Upper lobe of left lung (tissue), 4 donors: ENCODE results near the gene JAZF1.

Source experiments
- EP300 ChIP-seq, 4 donors: sonication (generic); formaldehyde crosslinking; IDR thresholded peaks; one replicate each; pipeline ENCODE4 v1.5.1; 2017; ENCODE audit warnings: antibody characterized with exemption in 4 of 4, control low read depth in 2 of 4
- POLR2A ChIP-seq, 4 donors: fragments of 450-650 bp; IDR thresholded peaks; one replicate each; pipeline ENCODE4 v1.5.1; 2016 to 2017; ENCODE audit warnings: antibody characterized with exemption in 4 of 4, mild to moderate bottlenecking in 2 of 4
- POLR2AphosphoS5 ChIP-seq, 2 donors: sonication (generic); formaldehyde crosslinking; IDR thresholded peaks; one replicate each; pipeline ENCODE4 v1.5.1; 2017; ENCODE audit warnings: antibody characterized with exemption in 2 of 2
- TF ChIP-seq, protein P1 (sequence below), 6 experiments: fragments of 450-650 bp in 4 of 6; fragments of 200-600 bp in 2 of 6; sonication (generic) in 2 of 6; IDR thresholded peaks; one replicate each; pipeline ENCODE4 v1.5.1; 2016 to 2019; ENCODE audit warnings: antibody characterized with exemption in 6 of 6

GRCh38 chr7:28168393-28169158 lies 12.0 kb downstream of the JAZF1 start:
- TF ChIP-seq, protein P1, sequence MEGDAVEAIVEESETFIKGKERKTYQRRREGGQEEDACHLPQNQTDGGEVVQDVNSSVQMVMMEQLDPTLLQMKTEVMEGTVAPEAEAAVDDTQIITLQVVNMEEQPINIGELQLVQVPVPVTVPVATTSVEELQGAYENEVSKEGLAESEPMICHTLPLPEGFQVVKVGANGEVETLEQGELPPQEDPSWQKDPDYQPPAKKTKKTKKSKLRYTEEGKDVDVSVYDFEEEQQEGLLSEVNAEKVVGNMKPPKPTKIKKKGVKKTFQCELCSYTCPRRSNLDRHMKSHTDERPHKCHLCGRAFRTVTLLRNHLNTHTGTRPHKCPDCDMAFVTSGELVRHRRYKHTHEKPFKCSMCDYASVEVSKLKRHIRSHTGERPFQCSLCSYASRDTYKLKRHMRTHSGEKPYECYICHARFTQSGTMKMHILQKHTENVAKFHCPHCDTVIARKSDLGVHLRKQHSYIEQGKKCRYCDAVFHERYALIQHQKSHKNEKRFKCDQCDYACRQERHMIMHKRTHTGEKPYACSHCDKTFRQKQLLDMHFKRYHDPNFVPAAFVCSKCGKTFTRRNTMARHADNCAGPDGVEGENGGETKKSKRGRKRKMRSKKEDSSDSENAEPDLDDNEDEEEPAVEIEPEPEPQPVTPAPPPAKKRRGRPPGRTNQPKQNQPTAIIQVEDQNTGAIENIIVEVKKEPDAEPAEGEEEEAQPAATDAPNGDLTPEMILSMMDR (IDR thresholded peaks at IDR 0.05) = no peak
- no peak for TF ChIP-seq POLR2A (IDR thresholded peaks at IDR 0.05)
- no peak for TF ChIP-seq POLR2AphosphoS5 (IDR thresholded peaks at IDR 0.05)
- no peak for TF ChIP-seq EP300 (IDR thresholded peaks at IDR 0.05)
